Measurements from ENCODE around the gene CTSD.
"Not testable (repeated sequence)": the region's sequence is repeated elsewhere in the genome, so short reads cannot be mapped to it uniquely, and the experiment has no call there.

The CTSD gene

GRCh38 chr11:1770061-1770460 is 6.3 kb upstream of the CTSD start:
- DNase-seq (ENCODE audit: low read depth, low spot score): no peak

GRCh38 chr11:1769304-1769936 is 5.7 kb upstream of the CTSD start:
- DNase-seq (ENCODE audit: low read depth, low spot score): not testable (repeated sequence)

- DNase-seq (ENCODE audit: low read depth, low spot score): no peak
Measured at GRCh38 chr11:1768141-1768469, 4.4 kb upstream of the CTSD start.

GRCh38 chr11:1767399-1768140 is 3.8 kb upstream of the CTSD start:
- DNase-seq (ENCODE audit: low read depth, low spot score): no peak

GRCh38 chr11:1766719-1767398 is 3.1 kb upstream of the CTSD start:
- DNase-seq (ENCODE audit: low read depth, low spot score): no peak

DNA sequence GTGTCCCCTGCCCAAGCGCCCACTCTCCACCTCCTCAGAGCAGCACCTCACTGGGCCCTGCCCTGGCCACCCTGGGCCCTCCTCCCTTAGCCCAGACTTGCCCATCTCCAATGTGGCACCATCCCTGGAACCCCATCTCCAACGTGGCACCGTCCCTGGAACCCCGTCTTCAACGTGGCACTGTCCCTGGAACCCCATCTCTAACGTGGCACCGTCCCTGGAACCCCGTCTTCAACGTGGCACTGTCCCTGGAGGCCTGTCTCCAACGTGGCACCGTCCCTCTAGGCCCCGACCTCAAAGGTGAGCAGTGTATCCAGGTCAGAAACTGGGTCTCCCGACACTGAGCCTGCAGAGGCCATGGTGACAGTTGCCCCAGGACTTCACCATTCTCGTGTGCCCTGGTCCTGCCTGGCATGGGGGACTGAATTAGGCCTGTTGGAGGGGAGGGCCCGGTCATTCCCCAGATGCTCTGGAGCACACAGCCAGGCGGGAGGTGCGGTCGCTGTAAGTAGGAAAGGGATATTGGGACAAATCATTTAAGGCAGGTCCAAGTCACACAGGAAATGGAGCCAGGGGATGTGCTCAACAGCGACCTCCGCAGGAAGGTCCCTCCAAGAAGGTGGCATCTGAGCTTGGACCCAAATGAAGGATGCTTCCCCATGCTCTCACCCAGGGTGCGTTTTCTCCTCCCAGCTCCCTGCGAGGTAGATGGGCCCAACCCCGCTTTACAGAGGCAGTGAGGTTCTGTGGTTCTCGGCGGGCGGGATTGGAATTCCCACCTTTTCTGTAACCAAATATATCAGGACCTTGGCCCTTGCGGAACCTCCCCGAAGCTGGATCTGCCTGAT is 2.4 kb upstream of the CTSD start:
- no peak for DNase-seq (ENCODE audit: low read depth, low spot score)

- no peak for DNase-seq (ENCODE audit: low read depth, low spot score)
Measured at GRCh38 chr11:1763336-1763795, 361 bp downstream of the CTSD start.

DNA sequence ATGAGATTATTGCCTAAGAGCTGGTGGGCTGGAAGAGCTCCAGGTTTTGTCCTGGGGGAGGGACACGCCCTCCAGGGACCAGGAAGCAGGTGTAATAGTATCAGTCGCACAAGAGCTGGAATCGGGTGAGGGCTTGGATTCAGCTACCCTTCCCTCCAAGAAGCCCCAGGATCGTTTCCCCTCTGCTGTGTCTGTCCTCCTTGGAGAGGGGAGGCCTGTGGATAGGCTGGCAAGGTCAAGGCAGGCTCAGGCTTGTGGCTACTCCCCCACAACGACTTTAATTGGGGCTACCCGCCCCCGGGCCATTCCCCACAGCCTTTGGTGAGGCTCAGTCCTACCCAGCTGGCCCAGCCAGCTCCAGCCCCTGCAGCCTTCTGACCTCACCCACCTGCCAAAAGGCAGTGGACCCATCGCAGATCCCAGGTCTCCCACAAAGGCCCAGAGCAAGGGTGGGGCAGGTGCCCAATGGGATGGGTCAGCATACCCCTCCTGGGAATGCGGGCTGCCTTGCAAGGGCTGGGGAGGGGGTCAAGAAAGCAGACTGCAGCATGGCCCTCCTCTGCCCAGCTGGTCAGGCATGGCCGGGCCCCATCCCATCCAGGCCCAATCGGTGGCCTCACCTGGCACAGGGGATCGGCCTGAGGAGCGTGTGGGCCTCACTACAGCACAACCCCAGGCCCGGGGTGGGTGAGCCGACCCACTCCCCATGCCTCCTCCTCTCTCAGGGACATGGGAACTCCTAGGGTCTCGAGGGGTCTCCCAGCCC is 1.0 kb downstream of the CTSD start:
- DNase-seq (ENCODE audit: low read depth, low spot score): no peak

DNA sequence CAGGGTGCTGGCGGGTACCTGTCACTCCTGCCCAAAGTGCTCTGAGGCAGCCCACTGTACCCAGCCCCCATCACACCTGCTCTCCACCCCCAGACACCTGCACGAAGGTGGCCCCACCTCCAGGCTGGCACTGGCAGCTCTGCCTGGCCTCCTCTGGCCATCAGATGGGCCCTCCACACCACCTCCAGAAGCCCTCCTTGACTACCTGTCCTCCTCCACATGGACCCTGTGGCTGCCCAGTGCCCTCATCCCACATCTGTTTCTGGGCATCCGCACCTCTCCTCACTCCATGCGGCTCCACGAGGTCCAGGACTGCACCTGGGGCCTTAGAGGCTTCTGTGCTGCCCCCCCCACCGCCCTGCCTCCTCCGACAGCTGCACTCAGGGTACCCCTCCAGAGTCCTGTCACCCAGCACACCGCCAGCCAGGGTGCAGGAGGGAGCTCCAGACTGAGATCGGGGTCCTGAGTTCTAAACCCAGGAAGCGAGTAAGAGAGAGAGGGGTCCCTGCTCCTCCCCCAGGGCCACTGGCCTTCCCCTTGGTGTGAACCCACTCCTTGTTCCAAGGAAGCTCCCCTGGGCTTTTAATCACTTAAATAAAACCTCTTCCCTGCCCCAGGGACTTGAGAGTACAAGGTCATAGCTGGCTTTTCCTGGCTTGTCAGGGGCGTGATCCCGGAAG is 1.7 kb downstream of the CTSD start:
- DNase-seq (ENCODE audit: low read depth, low spot score): no peak

- DNase-seq (ENCODE audit: low read depth, low spot score): no peak
Measured at GRCh38 chr11:1761110-1761856, 2.4 kb downstream of the CTSD start.

DNA sequence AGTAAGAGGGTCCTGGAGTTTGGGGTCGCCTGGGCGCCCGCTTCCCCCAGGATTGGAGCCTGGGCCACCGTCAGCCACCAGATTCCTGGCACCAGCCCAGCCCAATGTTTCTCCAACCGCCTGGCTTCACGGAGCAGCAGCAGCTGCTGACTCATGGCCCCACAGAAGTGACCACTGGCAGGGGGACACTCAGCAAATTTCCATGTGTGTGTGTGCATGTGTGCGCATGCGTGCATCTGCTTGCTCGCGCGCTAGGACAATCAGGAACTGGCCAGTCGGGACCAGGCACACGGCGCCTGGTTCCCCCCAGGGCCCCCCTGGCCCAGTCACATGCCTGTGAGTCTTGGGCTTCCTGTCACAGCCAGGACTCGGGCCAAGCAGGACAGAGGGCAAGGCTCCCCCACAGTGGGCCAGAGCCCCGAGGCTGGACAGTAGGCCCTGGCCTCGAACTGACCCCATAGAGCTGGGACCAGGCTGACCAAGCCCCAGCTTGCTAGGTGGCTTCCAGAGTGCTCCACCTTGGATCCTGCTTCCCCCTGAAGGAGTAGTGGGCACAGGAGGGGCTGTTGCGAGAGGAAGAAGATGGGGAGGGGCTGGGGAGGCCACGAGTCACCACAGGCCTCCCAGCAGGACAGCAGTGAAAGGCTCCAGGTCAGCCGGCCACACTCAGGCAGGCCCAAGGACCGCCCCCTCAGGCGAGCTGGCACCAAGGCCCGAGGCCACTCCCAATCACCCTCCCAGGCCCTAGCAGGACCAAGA is 3.2 kb downstream of the CTSD start:
- no peak for DNase-seq (ENCODE audit: low read depth, low spot score)

DNA sequence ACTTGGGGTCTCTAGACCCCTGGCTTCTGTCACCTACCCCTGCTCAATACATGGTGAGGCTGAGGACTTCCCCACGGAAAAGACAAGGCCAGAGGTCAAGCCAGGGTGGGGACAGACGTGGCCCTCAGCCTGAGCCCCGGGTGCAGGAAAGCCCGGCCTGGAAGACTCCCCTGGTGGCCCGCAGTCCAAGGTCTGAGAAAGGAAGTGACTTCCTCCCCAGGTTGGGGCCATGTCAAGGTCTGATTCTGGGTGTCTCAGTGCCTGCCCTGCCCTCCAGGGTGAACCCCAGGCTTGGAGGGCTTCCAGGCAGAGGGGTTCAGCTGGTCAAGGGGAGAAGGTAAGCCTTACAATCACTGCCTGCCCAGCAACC is 3.9 kb downstream of the CTSD start:
- DNase-seq (ENCODE audit: low read depth, low spot score): no peak

DNA sequence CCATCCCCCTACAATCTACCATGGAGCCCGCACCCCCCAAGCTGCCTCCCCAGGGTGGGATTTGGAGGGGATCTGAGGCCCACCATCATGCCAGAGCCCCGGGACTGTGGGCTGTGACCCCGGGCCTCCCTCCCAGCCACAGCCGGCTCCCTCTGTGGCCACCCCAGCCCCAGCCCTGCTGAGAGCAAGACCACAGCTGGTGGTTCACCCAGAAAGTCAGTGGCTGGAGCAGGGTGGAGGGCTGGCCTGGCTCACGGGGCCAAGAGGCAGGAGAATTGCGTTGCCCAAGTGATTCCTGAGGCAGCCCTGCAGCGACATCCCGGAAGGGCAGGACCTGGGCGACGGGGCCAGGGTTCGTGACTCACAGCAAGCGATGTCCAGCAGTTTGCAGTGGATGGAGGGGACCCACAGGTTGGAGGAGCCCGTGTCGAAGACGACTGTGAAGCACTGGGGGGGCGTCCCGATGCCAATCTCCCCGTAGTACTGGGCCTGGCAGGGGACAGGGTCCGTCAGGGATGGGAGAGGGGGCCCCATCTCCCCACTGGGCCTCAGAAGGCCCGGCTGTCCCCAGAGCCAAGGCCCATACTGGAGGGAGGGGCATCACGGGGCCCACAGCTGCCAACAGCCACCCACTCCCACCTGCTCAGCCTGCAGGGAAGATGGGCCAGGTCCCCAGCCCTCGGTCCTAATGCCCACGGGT is 4.4 kb downstream of the CTSD start:
- no peak for DNase-seq (ENCODE audit: low read depth, low spot score)

GRCh38 chr11:1758611-1759150 is 5.0 kb downstream of the CTSD start:
- no peak for DNase-seq (ENCODE audit: low read depth, low spot score)

GRCh38 chr11:1757861-1758610 is 5.7 kb downstream of the CTSD start:
- no peak for DNase-seq (ENCODE audit: low read depth, low spot score)

DNA sequence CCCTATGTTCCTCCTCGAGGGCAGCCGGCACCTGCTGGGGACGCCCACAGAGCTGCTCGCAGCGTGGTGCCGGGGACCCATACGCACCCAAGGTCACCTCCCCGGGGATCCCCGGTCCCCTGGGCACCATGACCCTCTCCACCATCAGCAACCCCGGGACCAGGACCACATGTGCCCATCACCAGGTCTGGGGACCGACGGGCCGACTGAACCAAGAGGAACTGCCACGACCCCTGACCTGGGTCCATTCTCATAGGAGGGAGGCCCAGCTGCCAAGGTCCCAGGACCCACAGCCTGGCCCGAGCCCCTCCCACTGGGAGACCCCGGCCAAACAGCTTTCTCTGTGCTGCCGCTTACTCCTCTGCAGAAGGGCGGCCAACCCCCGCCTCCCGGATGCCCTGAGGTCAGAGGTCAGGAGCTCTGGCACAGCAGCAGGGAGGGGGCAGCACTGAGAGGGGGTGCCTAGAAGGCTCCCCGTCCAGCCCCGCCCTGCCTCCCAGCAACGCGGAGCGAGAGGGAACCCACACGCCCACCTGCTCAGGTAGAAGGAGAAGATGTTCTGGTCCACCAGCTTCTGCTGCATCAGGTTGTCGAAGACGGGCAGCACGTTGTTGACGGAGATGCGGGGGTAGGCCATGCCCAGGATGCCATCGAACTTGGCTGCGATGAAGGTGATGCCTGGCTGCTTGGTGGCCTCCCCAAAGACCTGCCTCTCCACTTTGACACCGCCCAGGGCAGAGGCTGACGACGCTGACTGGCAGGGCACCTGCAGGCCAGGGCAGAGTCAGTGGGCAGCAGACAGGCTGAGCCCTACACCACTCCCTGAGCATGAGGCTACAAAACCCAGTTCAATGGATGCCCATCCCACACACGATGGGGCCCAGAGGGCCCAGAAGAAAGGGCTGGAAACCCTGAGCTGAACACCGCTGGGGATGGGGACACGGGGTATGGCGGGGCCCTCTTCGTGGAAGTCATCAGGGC is 6.6 kb downstream of the CTSD start:
- no peak for DNase-seq (ENCODE audit: low read depth, low spot score)

Data from smooth muscle cell of the brain vasculature (primary cell).